SK-N-SH (cell line): ENCODE results near the gene SLC37A1. TPM values are rescaled to one million over a fixed set of nuclear protein-coding genes. Genes with fewer than 3 reads are reported as not detected.
"Not testable (repeated sequence)": the region's sequence is repeated elsewhere in the genome, so short reads cannot be mapped to it uniquely, and the experiment has no call there.

Source experiments
- CTCF ChIA-PET: fragments of 300-600, 350-600 bp; formaldehyde crosslinking; extraction: SDS; loops from one replicate; lab custom pipeline; 2021; lab: Yijun Ruan, JAX
- POLR2A ChIA-PET: fragments of 350-600 bp; sonication (Branson Sonifier 250); formaldehyde crosslinking; extraction: SDS; loops from one replicate; lab custom pipeline; 2020; ENCODE audit warnings: antibody characterized with exemption, inconsistent platforms; lab: Yijun Ruan, JAX
- DNase-seq: peaks from one replicate; pipeline ENCODE4 v3.0.0; 2012
- H2AFZ ChIP-seq: fragments of 200-600 bp; sonication (generic); 2 replicates; pipeline ENCODE4 v1.8.1; 2016; ENCODE audit warnings: antibody characterized with exemption, mild to moderate bottlenecking, low read depth
- H3F3A ChIP-seq: fragments of 200-600 bp; sonication (generic); replicated peaks from 2 replicates; pipeline ENCODE3; 2016; ENCODE audit warnings: antibody characterized with exemption, mild to moderate bottlenecking; ENCODE audit not compliant: insufficient read depth
- H3K27ac ChIP-seq, 2 experiments: fragments of 200-500 bp in 1 of 2; fragments of 200-600 bp in 1 of 2; sonication (Bioruptor generic) in 1 of 2; sonication (generic), shearing (Covaris generic) in 1 of 2; 2 replicates each; pipeline versions ENCODE4 v1.5.1 to v1.6.1; 2014 to 2016; ENCODE audit warnings: low read depth in 2 of 2, inconsistent platforms in 1 of 2, low read length in 1 of 2, mild to moderate bottlenecking in 1 of 2, mixed read lengths in 1 of 2
- H3K27me3 ChIP-seq: fragments of 200-600 bp; sonication (generic), shearing (Covaris generic); 2 replicates; pipeline ENCODE4 v1.6.1; 2016; ENCODE audit warnings: mixed run types; ENCODE audit not compliant: insufficient read depth
- H3K36me3 ChIP-seq, 2 experiments: fragments of 200-500 bp in 1 of 2; fragments of 200-600 bp in 1 of 2; sonication (Bioruptor generic) in 1 of 2; sonication (generic) in 1 of 2; replicated peaks in 1 of 2; 2 replicates each; pipeline versions ENCODE3 to v1.5.1; 2014 to 2016; ENCODE audit warnings: low read length in 1 of 2, mild to moderate bottlenecking in 1 of 2; ENCODE audit not compliant: insufficient read depth in 2 of 2, control insufficient read depth in 1 of 2
- H3K4me1 ChIP-seq, 2 experiments: fragments of 200-500 bp in 1 of 2; fragments of 200-600 bp in 1 of 2; sonication (Bioruptor generic) in 1 of 2; sonication (generic), shearing (Covaris generic) in 1 of 2; 2 replicates each; pipeline versions ENCODE4 v1.5.1 to v1.6.1; 2014 to 2016; ENCODE audit warnings: low read depth in 1 of 2, low read length in 1 of 2, mixed run types in 1 of 2; ENCODE audit not compliant: insufficient read depth in 2 of 2, control insufficient read depth in 1 of 2
- H3K4me2 ChIP-seq: fragments of 200-600 bp; sonication (generic), shearing (Covaris generic); 2 replicates; pipeline ENCODE4 v1.6.1; 2017; ENCODE audit warnings: mixed run types
- H3K4me3 ChIP-seq, 2 experiments: fragments of 200-500 bp in 1 of 2; fragments of 200-600 bp in 1 of 2; sonication (Bioruptor generic) in 1 of 2; sonication (generic), shearing (Covaris generic) in 1 of 2; 2 replicates each; pipeline versions ENCODE4 v1.5.1 to v1.8.1; 2014 to 2016; ENCODE audit warnings: low read depth in 2 of 2, inconsistent platforms in 1 of 2, low read length in 1 of 2, mild to moderate bottlenecking in 1 of 2, mixed read lengths in 1 of 2, moderate library complexity in 1 of 2
- H3K79me2 ChIP-seq: fragments of 200-600 bp; sonication (generic); 2 replicates; pipeline ENCODE4 v1.8.1; 2017; ENCODE audit warnings: mild to moderate bottlenecking; ENCODE audit not compliant: insufficient read depth
- H3K9ac ChIP-seq: fragments of 200-600 bp; sonication (generic); 2 replicates; pipeline ENCODE4 v1.6.1; 2017; ENCODE audit warnings: mixed run types
- H3K9me2 ChIP-seq: fragments of 200-600 bp; sonication (generic); 2 replicates; pipeline ENCODE4 v1.6.1; 2017; ENCODE audit warnings: mixed run types
- H3K9me3 ChIP-seq: fragments of 200-600 bp; sonication (generic); 2 replicates; pipeline ENCODE4 v1.6.1; 2017; ENCODE audit warnings: mixed run types, mild to moderate bottlenecking, moderate library complexity
- H4K20me1 ChIP-seq: fragments of 200-600 bp; sonication (generic); 2 replicates; pipeline ENCODE4 v1.6.1; 2017; ENCODE audit warnings: mild to moderate bottlenecking, mixed run types; ENCODE audit not compliant: insufficient read depth
- CTCF ChIP-seq: fragments of 200-600 bp; sonication (generic); IDR thresholded peaks from 2 replicates; pipeline ENCODE4 v1.6.1; 2017; ENCODE audit warnings: antibody characterized with exemption, mild to moderate bottlenecking, moderate library complexity
- FOXJ3 ChIP-seq: sonication (generic); formaldehyde crosslinking; IDR thresholded peaks from 2 replicates; pipeline ENCODE4 v1.5.1; 2020; ENCODE audit warnings: mild to moderate bottlenecking, missing genetic modification reagents
- GABPA ChIP-seq: IDR thresholded peaks from 2 replicates; pipeline ENCODE4 v1.4.0; 2012; ENCODE audit warnings: low read depth, mild to moderate bottlenecking
- GATA2 ChIP-seq: sonication (generic); formaldehyde crosslinking; IDR thresholded peaks from 2 replicates; pipeline ENCODE4 v1.5.0; 2020; ENCODE audit warnings: mild to moderate bottlenecking, missing genetic modification reagents
- MEF2A ChIP-seq: IDR thresholded peaks from 2 replicates; pipeline ENCODE4 v1.4.0; 2012; ENCODE audit warnings: low read depth, borderline replicate concordance
- POLR2AphosphoS5 ChIP-seq: IDR thresholded peaks from 2 replicates; pipeline ENCODE4 v1.6.1; 2012; ENCODE audit warnings: low read depth, low read length
- REST ChIP-seq: IDR thresholded peaks from 2 replicates; pipeline ENCODE4 v1.6.1; 2012; ENCODE audit warnings: mild to moderate bottlenecking, low read depth, low read length, moderate library complexity
- TAF1 ChIP-seq: IDR thresholded peaks from 2 replicates; pipeline ENCODE4 v1.6.1; 2012; ENCODE audit warnings: low read depth, mild to moderate bottlenecking, low read length, moderate library complexity, borderline replicate concordance
- TEAD4 ChIP-seq: IDR thresholded peaks from 2 replicates; pipeline ENCODE4 v1.4.0; 2012; ENCODE audit warnings: mild to moderate bottlenecking, borderline replicate concordance; ENCODE audit not compliant: insufficient read depth
- WGBS: methylation state at CpG from one replicate; pipeline ENCODE4 v1.1.6; 2017; ENCODE audit warnings: low lambda C conversion rate; 5-methylcytosine and 5-hydroxymethylcytosine counted together
- polyA plus RNA-seq, 3 experiments: library from polyadenylated mRNA; depleted of rRNA; stranded (reverse); fragments of >200 nt; gene quantifications; 2 replicates each; pipeline ENCODE4 v1.2.3, GENCODE V29; 2012
- TF ChIP-seq, protein P1 (sequence below): fragments of 150-350 bp; IDR thresholded peaks from 2 replicates; pipeline ENCODE4 v1.6.1; 2017; ENCODE audit warnings: antibody characterized with exemption, low read length, low read depth, borderline replicate concordance
- TF ChIP-seq, protein P2 (sequence below): IDR thresholded peaks from 2 replicates; pipeline ENCODE4; 2012
- TF ChIP-seq, protein P3 (sequence below): IDR thresholded peaks from 2 replicates; pipeline ENCODE4 v1.4.0; 2012; ENCODE audit warnings: low read depth, borderline replicate concordance

SLC37A1 gene
- polyA plus RNA-seq, 1 of the 3 experiments (the other 2 are of a cell fraction), result 2.8 TPM

DNA sequence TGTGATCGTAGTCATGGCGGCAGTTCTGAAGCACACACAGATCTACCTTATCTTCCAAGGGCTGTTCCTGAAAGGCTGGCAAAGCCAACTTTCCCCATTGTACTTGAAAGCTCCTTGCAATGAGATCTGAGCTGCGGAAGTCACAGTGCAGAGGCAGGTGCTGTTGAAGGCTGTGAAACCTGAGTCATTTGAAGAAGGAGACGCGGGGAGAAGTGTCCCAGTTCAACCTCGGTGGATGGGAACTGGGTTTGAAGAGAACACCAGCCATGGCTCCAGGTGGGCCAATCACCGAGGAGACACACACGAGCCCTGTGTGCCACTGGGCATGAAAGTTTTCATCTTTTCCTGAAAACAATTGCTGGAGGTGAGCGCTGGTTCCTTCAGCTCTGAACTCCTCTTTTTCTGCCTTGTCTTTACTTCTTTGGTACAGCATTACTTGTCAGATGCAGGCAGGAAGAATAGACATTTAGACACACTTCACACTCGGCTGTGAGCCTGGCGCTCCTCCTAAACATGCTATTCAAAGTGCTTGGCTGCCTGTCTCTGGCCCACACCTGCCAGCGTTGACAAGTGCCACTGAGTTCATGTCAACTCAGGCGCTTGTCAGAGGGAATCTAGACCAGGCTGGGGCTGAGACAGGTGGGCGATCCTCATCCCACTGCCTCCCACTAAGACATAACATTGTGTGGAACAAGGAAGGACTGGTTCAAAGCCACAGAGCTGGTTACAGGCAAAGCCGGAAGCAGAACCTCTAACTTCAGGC, 114.1 kb downstream of the SLC37A1 start:
- Histone ChIP-seq H3K27me3 (no peaks in the 10 kb centered on the region), H3K4me3 (no peak overlapping the region), H3K9ac (no peak overlapping the region), H3K9me3 (no peaks in the 10 kb centered on the region), H2AFZ (no peak overlapping the region), H3K4me2 (no peak overlapping the region), H4K20me1 (no peaks in the 10 kb centered on the region), H3K79me2 (no peaks in the 10 kb centered on the region), H3K27ac (no peak overlapping the region), H3K9me2 (no peaks in the 10 kb centered on the region), H3K36me3 (no peaks in the 10 kb centered on the region), H3F3A (no peaks in the 10 kb centered on the region), H3K4me1 (no peaks in the 10 kb centered on the region)
- no peak for DNase-seq
- POLR2A ChIA-PET, result no interaction called here
- WGBS, result 56% methylated on average over 13 of the region's 15 CpGs
- no peak for TF ChIP-seq CTCF
- TF ChIP-seq, protein P1, sequence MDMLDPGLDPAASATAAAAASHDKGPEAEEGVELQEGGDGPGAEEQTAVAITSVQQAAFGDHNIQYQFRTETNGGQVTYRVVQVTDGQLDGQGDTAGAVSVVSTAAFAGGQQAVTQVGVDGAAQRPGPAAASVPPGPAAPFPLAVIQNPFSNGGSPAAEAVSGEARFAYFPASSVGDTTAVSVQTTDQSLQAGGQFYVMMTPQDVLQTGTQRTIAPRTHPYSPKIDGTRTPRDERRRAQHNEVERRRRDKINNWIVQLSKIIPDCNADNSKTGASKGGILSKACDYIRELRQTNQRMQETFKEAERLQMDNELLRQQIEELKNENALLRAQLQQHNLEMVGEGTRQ, result no peak
- no peak for TF ChIP-seq GATA2 (CRISPR knock-in tag)
- no peak for TF ChIP-seq FOXJ3 (CRISPR knock-in tag)
- no peak for TF ChIP-seq TAF1
- no peak for TF ChIP-seq MEF2A
- TF ChIP-seq GABPA, result no peak
- TF ChIP-seq POLR2AphosphoS5, result no peak
- no peak for TF ChIP-seq TEAD4
- no peak for TF ChIP-seq REST
- TF ChIP-seq, protein P2, sequence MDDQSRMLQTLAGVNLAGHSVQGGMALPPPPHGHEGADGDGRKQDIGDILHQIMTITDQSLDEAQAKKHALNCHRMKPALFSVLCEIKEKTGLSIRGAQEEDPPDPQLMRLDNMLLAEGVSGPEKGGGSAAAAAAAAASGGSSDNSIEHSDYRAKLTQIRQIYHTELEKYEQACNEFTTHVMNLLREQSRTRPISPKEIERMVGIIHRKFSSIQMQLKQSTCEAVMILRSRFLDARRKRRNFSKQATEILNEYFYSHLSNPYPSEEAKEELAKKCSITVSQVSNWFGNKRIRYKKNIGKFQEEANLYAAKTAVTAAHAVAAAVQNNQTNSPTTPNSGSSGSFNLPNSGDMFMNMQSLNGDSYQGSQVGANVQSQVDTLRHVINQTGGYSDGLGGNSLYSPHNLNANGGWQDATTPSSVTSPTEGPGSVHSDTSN, result no peak
- TF ChIP-seq, protein P3, sequence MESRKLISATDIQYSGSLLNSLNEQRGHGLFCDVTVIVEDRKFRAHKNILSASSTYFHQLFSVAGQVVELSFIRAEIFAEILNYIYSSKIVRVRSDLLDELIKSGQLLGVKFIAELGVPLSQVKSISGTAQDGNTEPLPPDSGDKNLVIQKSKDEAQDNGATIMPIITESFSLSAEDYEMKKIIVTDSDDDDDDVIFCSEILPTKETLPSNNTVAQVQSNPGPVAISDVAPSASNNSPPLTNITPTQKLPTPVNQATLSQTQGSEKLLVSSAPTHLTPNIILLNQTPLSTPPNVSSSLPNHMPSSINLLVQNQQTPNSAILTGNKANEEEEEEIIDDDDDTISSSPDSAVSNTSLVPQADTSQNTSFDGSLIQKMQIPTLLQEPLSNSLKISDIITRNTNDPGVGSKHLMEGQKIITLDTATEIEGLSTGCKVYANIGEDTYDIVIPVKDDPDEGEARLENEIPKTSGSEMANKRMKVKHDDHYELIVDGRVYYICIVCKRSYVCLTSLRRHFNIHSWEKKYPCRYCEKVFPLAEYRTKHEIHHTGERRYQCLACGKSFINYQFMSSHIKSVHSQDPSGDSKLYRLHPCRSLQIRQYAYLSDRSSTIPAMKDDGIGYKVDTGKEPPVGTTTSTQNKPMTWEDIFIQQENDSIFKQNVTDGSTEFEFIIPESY, result no peak
- CTCF ChIA-PET, result interaction anchor here (0.9 kb wide), 1 partner anchor 9 kb away, joined by 3 read pairs; no protein-coding TSS in a partner anchor

GRCh38 chr21:42628466-42629061, 114.9 kb downstream of the SLC37A1 start:
- H3K9ac ChIP-seq, H2AFZ ChIP-seq, H3K9me2 ChIP-seq, H3K36me3 ChIP-seq, H3K27me3 ChIP-seq, POLR2A ChIA-PET, H3K4me1 ChIP-seq, H3K9me3 ChIP-seq, H4K20me1 ChIP-seq, H3K27ac ChIP-seq, H3K4me2 ChIP-seq, CTCF ChIA-PET, H3K79me2 ChIP-seq, DNase-seq, H3K4me3 ChIP-seq, H3F3A ChIP-seq: not testable (repeated sequence)
- WGBS, result 31% methylated on average over 2 of the region's 2 CpGs
